HG02870 (cell line): ENCODE measurements around the gene PDE4DIP.
"Not testable (repeated sequence)": the region's sequence is repeated elsewhere in the genome, so short reads cannot be mapped to it uniquely, and the experiment has no call there.

Experiments used
- ATAC-seq: cut with Tn5 transposase; IDR thresholded peaks from one replicate; pipeline ENCODE4 v1.9.1; 2021; ENCODE audit warnings: mild to moderate bottlenecking, moderate library complexity; ENCODE audit not compliant: unreplicated experiment

The PDE4DIP gene

DNA sequence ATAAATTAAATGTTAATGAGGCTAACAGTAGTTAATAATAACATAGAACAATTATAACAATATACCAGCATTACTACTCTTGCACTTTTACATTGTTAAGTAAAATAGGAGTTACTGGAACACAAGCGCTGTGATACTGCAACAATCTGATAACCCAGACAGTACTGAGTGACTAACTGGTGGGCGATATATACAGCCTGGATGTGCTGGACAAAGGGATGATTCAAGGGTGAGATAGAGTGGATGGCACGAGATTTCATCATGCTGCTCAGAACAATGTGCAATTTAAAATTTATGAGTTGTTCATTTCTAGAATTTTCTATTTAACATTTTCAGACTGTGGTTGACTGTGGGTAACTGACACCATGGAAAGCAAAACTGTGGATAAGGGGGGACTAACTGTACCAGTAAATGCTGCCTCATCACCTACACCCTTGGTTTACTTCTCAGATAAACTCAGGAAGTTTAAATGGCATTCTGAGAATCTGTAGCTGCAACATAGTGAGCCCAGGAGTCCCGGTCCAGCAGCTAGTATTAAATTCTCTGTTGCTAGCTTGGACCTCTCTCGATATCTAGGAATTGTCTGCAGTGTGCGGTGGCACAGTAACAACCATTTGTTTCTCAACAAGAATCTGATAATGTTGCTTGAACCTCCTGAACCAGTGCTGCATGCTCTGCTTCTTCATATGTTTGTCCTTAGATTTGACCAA, 24.9 kb downstream of the PDE4DIP start:
- not testable (repeated sequence) for ATAC-seq

DNA sequence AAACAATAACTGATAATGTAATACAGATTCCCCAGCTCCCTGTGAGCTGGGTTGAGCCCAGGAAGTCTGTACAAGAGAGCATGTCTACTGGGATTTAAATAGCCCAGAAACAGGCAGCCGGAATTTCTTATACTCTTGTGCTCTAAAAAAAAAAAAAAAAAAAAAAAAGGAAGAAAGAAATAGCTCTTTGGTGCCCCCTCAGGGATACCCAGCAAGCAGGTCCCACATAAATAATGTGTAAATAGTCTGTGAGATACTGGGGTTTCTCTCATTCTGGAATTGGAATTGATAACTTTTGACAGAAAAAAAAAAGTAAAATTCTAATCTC, 25.4 kb downstream of the PDE4DIP start:
- not testable (repeated sequence) for ATAC-seq

DNA sequence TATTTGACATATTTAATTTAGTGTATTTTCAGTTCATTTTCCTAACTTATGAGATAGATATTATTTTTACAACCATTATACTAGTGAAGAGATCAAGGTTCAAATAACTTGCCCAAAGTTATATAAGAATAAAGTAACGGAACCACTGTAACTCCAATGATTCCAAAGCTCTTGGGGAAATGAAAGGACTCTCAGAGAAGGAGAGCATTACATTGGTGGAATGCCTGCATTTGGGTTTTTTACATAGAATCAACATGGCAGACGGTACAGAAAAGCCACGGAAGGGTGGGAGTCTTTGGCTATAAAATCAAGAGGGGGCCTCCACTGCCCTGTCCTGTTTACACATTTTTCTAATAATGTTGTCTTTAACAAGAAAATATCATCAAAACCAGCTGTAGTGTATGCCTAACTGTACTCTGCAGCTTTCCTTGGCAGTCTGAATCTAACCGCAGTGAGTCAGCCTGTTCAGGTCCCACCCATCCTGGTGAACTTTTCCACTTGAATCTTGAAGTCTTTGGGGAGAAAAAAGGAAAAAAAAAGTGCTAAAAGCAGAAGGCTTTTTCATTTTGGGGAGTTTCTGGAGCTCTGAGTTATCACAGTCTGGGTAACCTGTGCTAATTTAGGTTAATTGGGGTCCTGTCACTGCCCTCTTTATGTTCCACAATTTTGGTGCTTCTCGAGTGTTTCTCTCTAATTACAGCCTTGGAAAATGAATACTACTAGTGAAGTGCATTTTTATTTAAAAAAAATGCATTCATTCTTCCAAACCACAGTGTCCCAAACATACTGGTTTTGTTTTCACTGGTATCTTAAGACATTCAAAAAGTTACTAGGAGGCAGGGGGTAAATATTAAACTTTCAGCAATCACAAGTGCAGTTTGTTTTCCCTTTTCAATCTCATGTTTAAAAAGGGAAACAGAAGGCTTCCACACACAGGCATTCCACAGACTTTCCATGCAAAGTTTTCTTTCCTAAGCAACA, 30.5 kb downstream of the PDE4DIP start:
- ATAC-seq = not testable (repeated sequence)

DNA sequence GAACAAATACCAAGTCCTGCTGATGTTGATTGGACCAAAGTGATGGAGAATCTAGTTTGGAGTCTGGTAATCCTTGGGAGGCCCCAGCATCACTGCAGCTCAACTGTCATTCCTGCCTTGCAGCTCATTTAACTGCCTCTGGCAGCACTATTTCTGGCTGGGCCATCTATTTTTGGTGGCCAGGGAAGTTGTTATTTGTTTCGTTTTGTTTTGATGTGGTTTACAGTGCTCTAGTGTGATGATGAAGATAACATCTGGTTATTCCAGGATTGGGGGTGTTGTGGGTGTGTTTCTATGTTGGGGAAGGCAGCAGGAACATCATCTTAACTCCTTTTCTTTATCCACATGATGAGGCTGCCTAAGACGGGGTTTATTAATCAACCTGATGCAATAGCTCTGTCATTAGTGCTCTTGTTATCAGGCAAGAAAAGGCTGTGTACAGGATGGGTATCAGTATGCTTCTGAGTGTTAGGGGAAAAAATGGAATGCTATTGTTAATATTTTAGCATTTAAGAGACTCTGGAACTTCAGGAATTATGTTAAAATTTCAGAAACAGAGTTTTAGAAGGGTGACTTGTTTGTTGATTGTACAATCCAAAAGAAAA, 35.7 kb downstream of the PDE4DIP start:
- not testable (repeated sequence) for ATAC-seq

DNA sequence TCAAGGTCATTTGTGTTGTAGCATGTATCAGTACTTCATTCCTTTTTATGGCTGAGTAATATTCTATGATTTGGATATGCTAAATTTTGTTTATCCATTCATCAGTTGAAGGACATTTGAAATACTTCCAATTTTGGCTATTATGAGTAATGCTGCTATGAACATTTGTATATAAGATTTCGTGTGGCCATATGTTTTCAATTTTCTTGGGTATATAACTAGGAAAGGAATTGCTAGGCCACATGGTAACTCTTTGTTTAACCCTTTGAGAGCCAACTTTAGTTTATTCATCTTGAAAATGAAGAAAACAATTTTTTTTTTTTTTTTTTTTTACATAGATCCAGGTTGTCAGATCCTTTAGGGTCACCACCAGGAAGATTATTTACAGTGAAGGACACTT, 37.0 kb downstream of the PDE4DIP start:
- ATAC-seq = not testable (repeated sequence)

DNA sequence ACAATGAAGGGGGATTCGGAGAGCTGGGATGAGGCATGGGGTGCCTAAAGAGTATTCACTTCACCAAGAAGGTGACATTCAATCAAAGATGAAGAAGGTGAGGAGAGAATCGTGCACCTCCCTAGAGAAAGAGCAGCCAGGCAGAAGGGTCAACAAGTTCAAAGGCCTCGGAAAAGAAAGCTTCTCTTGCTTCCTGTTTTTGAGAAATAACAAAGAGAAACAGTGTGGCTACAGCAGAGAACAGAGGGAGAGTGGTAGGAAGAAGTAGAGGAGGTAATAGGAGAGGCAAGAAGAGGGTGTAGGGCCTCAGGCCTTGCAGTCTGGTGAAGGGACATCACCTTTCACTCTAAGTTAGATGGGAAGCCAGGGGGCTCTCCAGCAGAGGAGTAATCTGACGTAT, 41.0 kb downstream of the PDE4DIP start:
- not testable (repeated sequence) for ATAC-seq

DNA sequence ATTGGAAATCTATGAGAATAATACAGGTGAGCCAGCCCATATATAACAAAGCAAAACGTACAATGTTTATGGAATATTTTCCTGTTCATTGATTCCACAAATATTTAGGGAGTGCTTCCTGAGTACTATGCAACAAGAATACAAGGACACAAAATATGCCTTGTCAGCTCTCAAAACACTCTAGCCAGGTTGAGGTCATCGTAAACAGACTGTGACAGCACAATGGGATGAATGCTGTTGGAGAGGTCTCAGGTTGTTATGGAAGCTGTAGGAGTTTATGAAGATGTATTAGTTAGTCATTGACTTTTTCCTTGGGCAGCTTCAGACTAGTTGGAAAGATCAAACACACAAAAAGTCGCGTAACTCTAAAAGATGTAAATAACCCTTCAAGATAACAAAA, 42.1 kb downstream of the PDE4DIP start:
- not testable (repeated sequence) for ATAC-seq

DNA sequence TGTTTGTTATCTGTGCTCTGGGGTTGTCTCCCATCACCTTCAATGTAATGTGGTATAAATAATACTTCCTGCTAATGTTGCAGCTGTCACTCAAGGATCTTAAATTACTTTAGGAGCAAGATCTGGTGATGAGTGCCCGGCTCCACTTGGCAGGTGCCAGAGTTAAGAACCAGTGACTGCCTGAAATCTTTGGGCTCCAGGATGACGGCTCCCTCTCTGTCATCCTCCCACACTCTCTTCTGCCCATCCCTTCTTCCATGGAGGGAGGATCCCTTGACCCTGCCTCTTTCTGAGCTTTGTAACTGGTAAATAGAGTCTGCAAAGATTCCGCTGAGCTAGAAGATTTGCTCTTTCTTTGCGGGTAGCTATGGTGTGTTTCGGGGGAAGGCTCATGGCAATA, 44.4 kb downstream of the PDE4DIP start:
- ATAC-seq = not testable (repeated sequence)

DNA sequence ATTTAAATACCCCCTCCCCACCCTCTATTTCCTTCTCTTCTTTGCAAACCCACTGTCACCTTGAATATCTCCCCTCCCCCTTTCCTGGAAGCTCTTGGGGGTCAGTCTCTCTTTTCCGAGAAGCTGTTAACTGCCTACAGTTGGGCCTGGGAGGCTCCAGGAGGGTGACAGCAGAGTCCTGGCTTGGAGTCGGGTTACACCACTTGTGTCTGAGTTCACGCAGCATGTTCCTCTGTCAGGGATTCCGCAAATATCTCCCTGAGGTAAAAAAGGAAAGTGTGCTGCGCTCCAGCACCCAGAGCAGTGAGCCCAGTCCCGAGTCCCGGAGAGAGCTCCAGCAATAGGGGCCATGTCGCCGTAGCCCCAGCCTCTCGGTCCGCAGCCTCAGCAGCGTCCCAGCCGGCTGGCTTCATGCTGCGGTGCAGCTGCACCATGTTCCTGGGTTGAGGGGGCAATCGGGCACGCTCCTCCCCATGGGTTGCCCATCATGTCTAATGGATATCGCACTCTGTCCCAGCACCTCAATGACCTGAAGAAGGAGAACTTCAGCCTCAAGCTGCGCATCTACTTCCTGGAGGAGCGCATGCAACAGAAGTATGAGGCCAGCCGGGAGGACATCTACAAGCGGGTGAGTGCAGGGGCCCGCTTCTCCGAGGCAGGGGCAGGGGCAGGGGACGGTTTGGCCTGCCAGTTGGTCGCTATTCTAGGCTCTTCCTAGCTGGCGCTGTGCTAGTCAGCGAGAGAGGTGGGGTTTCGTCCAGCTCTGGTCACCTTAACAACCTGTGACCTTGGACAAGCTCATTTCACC, 45.2 kb downstream of the PDE4DIP start:
- not testable (repeated sequence) for ATAC-seq

DNA sequence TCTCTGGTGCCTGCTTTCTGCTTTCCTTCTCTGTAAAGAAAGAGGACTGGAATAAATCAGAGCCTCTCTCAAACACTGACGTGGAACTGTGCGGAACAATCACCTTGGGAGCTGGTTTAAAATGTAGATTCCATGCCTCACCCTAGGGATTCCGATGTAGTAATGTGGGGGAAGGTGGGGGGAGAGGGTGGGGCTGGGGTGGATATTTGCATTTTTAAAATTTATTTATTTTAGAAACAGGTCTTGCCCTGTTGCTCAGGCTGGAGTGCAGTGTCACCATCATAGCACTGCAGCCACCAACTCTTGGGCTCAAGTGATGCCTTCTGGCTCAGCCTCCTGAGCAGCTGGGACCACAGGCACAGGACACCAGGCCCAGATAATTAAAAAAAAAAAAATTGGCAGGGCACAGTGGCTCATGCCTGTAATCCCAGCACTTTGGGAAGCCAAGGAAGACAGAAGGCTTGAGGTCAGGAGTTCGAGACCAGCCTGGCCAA, 45.9 kb downstream of the PDE4DIP start:
- ATAC-seq = not testable (repeated sequence)

DNA sequence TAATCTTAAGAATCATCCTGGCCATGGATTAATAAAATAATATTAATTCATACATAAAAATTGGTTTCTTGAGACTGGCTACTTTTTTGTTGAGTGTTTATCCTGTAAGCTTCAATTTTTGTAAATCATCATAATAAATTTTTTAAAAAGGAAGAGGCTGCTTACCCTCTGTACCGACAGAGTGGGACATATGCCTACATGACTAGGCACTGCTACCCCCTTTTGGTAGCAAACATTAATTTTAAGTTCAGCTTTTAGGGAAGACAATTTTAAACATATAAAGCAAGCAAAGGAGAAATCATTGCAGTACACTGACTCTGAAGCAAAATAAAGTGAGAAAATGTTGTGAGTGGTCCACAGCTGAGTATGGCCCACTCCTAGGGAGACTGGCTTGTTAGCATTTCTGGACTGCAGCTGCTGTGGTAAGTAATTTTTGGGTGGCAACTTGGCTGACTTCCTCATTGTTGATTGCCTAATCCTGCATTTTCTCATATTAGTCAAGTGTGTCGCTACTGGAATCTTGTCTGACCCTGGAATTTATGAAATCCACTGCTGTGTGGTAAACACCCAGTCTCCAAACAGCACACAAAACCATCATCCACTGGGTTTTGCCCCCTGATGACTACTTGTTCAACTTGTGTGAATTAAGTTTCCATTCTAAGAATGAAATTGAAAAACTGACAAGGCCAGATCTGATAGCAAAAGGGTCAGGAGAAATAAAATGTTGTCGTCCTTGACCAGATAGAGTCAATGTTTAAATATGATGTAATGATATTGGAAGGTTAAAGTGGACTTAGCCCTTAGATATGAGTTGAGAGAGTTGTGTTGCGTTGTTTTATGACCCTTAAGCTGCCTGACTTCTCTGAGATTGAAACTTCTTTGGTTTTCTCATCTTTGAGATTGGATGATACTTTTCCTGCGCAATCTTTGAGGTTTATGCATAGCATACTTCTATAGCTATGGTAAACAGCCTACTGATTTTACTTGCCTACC, 50.4 kb downstream of the PDE4DIP start:
- ATAC-seq = not testable (repeated sequence)

DNA sequence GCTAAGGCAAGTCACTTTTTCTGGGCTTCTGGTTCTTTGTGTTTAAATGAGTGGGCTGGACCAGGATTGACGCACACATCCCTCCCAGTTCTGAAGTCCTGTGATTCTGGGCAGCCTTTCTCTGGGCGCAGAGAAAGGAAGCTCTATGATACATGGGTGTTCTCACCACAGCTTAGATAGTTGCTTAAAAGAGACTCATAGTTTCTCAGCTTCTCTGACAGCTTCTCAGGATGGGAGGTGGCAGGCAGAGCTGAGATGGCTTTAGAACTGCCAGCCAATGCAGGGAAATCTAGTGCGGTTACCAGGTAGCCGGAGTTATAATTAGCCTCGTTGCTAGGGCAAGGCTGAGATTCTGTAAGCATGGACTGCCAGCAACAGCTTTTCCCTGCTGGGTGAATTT, 55.8 kb downstream of the PDE4DIP start:
- not testable (repeated sequence) for ATAC-seq

DNA sequence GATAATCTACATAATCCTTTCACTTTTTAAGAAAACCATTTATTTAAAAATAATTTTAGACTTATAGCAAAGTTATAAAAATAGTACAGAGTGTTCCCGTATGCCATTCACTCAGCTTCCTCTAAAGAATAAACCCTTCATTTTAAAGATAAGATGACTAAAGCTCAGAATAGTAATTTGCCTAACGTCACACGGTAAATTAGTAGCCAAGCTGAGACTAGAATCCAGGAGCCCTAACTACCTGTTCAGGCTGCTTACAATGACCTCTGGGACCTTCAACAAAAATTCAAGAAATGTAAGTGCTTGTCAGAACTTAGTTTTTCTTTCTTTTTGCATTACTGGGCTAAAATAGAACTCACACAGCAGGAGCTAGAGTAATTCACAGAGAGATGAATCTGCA, 56.5 kb downstream of the PDE4DIP start:
- ATAC-seq = not testable (repeated sequence)

DNA sequence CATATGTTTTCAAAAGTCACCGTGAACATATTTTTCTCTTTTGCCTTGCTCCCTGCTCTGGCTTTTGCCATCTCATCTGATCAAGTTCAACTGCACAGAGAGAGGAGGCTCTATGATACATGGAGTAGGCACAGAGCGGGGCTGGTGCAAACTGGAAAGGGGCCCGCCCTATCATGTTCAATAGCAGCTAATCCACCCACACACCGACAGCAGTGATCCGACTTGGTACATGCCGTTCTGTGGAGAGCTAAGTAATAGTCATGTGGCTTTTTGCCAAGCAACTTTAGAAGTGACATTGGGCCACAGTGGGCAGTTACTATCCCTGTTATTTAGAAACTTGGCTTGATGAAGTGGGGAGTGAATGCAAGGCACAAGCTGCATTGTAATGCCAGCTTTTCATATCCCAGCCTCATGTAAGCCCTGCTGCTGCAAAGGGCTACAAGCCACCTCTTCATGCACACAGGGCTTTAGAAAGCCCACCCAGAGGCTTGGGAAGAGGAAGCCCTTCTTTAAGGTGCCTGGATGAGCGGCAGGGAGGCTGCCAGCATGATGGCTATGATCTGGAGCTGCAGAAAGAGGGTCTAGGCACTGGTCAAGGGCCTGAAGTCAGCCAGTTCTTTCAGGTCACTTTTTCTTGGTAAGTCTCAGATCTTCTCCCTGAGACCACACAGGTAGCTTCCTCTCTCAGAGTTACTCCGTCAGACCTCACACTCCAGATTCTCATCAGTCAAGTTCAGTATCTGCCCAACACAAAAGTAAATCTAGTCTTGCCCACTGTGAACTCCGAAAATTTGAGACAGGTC, 57.1 kb downstream of the PDE4DIP start:
- ATAC-seq = not testable (repeated sequence)

DNA sequence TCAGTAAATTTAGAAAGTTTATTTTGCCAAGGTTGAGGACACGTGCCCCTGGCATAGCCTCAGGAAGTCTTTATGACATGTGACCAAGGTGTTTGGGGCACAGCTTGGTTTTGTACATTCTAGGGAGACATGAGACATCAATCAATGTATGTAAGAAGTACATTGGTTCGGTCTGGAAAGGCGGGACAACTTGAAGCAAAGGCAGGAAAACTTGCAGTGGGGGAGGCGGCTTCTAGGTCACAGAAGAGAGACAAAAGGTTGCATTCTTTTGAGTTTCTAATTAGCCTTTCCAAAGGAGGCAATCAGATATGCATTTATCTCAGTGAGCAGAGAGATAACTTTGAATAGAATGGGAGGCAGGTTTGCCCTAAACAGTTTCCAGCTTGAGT, 57.7 kb downstream of the PDE4DIP start:
- ATAC-seq = not testable (repeated sequence)

DNA sequence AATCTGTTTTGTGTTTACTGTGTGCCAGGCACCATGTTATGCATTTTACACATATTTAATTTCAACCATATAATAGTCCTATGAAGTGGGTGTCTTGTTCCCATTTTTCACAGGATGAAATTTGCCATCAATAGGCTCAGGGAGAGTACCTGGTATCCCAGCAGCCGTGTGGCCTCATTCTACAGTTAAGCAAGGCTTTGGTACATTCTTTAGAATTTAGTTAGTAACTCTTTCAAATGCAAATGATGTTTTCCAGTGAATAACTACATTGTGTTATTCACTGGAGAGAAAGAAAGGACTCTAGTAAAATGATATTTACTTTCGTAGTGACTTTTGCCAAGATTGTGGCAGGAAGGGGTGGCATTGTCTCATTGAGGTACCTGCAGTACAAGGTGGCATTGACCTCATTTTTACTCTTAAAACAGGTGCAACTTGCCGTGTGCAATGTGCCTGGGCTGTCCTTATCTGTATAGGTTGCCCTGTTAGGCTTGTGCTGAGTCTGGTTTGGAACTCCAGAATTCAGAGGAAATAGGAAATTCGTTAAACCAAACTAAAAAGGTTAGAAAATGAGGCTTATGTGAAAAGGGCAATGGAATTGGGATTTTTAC, 65.1 kb downstream of the PDE4DIP start:
- not testable (repeated sequence) for ATAC-seq

DNA sequence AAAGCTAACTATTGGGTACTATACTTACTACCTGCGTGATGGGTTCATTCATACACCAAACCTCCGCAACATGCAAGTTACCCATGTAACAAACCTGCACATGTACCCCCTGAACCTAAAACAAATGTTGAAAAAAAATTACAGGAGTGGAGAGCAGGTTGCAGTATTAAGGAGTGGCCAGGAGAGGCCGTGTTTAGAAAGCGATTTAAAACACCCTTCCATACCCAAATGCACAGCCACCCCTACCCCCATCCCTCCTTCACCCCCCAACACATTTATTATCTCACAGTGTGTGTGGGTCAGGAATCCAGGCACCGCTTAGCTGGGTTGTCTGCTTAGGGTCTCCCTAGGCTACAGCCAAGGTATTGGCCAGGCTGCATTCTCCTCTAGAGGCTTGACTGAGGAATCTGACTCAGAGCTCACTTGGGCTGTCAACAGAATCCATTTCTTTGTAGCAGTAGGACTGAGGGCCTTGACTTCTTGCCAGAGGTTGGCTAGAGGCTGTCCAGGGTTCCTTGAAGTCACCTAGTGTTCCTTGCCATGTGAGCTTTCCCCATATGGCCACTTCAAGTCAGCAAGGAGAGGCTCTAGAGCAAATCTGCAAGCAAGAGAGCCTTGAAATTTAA, 67.2 kb downstream of the PDE4DIP start:
- ATAC-seq = not testable (repeated sequence)

DNA sequence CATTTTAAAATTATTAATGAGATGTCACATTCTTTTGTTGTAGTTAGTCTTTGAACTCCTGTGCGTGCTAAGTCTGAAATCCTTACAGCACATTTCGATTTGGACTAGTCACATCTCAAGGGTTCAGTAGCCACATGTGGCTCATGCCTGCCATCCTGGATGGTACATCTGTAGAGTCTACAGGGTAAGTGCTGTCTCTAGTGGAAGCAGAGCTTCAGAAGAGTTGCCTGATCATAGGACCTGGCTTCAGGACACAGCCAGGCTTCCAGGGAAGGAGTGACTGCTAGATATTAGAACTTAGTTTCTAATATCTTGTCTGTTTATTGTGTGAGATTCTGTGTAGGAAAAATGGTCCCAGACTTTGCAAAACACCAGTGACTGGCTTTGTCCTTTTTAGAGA, 72.0 kb downstream of the PDE4DIP start:
- ATAC-seq = not testable (repeated sequence)
